Measurements from ENCODE around the gene C16orf54. TPM values are rescaled to one million over a fixed set of nuclear protein-coding genes. Genes with fewer than 3 reads are reported as not detected.
"Not testable (repeated sequence)": the region's sequence is repeated elsewhere in the genome, so short reads cannot be mapped to it uniquely, and the experiment has no call there.

The C16orf54 gene
- total RNA-seq, 1 donor, result not detected

DNA sequence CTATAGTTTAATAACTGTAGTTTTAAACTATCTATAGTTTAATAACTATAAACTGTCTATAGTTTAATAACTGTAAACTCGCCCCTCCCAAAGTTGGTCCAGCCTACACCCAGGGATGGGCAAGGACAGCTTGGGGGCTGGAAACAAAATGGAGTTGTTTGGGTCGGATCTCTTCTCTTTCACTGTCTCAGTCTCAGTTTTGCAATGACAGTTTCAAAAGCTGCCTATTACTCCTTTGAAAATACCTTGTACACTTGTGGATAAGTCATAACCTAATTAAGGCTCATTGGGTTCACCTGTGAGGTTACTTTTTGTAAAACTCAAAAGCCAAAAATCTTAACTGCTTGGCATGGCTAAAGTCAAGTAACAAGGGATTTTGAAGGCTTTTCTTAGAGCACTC is 31.4 kb downstream of the C16orf54 start:
- no peak overlapping the region for H3K4me3 ChIP-seq (ENCODE audit: low read depth, low read length)
- DNase-seq (ENCODE audit: low read depth), result no peak
- TF ChIP-seq, protein P1, sequence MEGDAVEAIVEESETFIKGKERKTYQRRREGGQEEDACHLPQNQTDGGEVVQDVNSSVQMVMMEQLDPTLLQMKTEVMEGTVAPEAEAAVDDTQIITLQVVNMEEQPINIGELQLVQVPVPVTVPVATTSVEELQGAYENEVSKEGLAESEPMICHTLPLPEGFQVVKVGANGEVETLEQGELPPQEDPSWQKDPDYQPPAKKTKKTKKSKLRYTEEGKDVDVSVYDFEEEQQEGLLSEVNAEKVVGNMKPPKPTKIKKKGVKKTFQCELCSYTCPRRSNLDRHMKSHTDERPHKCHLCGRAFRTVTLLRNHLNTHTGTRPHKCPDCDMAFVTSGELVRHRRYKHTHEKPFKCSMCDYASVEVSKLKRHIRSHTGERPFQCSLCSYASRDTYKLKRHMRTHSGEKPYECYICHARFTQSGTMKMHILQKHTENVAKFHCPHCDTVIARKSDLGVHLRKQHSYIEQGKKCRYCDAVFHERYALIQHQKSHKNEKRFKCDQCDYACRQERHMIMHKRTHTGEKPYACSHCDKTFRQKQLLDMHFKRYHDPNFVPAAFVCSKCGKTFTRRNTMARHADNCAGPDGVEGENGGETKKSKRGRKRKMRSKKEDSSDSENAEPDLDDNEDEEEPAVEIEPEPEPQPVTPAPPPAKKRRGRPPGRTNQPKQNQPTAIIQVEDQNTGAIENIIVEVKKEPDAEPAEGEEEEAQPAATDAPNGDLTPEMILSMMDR (IDR thresholded peaks at IDR 0.05; ENCODE audit: insufficient read depth, low read depth, low read length), result no peak

DNA sequence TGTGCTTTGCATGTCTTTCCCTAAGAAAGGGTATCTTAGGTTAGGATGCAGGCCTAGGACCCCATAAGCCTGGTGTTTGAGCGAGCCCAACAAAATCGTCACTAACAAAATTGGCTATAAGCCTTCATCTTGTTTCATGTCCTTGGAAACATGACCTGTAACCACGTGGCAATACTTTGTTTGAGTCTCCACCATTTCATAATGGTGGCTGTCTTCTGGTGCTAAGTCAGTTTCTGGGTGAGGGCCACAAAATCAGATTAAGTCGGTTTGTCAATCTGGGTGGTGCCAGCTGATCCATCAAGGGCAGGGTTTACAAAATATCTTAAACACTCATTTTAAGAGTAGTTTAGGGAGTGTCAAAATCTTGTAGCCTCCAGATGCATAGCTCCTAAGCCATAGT is 33.0 kb downstream of the C16orf54 start:
- DNase-seq (ENCODE audit: low read depth), result no peak
- TF ChIP-seq, protein P1 (IDR thresholded peaks at IDR 0.05; ENCODE audit: insufficient read depth, low read depth, low read length), result no peak
- H3K4me3 ChIP-seq (ENCODE audit: low read depth, low read length), result no peak overlapping the region

DNA sequence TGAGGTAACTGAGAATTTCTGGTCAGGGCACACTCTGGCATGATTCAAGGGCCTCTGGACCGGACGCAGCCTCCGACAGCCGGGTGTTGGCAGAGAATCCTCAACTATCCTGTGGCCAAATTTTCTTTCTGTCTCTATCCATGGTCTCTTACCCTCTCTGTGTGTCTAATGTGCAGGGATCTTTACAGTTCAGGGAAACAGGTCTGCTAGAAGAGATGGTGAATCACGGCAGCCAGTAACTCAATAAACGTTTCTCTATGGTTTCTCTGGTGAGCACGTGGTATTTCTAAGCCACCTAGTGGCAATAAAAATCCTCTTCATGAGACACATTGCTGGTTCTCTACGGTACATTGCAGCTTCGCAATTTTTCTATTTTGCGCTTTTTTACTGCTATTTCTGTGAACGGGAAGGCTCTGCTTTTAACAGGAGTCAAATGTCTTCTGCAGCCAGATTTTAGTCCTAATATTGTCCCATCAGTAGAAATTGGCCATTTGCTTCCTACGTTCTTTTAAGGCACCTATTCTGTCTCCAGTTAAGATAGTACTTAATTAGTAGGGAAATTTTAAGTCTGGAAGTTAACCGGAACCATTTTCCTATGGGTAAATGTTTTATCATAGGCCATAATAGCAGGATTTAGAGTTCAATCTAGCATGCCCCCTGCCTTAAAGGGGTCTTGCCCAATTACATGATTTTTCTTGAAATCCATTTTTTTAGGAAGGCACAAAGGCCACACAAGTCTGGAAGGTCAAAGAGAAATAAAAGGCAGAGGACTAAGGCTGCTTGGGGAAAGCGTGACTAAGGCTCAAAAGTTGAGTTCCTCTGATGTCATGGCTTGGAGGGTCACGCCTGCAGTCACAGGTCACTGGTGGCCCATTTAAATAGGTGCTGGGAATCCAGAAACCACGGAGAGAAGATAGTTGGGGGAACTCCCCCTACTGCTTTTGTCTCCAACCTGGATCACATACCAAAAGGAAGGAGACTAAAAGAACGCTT is 35.3 kb downstream of the C16orf54 start:
- H3K4me3 ChIP-seq (ENCODE audit: low read depth, low read length), result no peak overlapping the region
- DNase-seq (ENCODE audit: low read depth), result peak; percentile 79
- TF ChIP-seq, protein P1 (IDR thresholded peaks at IDR 0.05; ENCODE audit: insufficient read depth, low read depth, low read length), result peak; percentile 60

DNA sequence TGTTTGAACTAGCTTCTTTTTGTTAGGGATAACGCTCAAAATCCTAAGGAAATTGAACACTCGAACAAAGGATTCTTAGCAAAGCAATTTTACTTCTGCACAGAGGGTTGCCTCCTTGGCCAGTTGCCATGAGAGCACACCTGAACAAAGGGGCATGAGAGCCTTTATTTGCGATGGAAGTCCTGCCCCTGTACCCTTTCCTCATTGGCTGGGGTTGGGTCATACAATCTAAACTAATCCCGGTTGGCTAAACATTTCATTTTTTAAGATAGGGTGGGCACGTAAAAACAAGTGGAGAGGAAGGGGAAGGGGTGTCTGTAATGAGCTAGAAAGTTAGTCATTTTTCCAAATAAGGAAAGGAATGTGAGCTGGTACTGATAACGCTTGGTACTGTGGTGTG is 36.1 kb downstream of the C16orf54 start:
- DNase-seq (ENCODE audit: low read depth); H3K4me3 ChIP-seq (ENCODE audit: low read depth, low read length): not testable (repeated sequence)

DNA sequence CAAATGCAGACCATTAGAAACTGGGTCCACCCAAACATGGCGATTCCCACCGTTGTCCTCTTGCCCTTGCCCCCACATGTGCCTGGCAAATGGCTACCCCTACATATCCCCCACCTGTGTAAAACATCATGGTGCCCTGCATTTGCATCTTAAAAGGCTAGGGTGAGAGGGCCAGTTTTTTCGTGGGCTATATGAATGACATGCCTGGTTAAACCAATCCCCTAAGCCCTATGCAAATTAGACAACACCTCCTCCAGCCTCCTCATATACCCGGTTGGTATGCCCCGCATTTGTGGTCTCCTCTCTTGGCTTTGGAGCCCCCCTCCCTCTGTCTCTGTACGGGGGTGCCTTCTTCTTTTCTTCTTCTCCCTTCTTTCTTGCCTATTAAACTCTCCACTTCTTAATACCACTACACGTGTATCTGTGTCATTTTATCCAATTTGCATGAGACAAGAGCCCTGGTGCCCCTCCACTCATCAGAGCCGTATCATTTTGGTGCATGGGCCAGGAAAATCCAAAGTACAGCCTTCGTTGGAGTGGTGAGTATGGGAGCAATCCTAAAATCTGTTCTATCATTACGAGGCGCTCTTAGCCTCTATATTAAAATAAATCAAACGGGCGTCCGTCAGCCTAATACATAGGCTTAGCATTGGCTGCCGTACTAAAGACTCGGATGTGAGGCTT is 36.7 kb downstream of the C16orf54 start:
- no peak overlapping the region for H3K4me3 ChIP-seq (ENCODE audit: low read depth, low read length)
- TF ChIP-seq, protein P1 (IDR thresholded peaks at IDR 0.05; ENCODE audit: insufficient read depth, low read depth, low read length), result no peak
- no peak for DNase-seq (ENCODE audit: low read depth)

DNA sequence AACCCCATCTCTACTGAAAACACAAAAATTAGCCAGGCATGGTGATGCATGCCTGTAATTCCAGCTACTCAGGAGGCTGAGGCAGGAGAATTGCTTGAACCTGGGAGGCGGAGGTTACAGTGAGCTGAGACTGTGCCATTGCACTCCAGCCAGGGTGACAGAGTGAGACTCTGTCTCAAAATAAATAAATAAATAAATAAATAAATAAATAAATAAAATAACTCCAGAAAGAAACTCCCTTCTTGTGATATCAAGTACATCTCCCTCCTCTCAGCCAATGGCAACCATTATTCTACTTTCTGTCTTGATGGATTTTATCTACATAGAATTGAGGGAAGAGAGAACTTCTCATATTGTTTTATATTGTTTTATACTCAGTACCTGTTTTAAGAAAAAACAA is 38.6 kb downstream of the C16orf54 start:
- H3K4me3 ChIP-seq (ENCODE audit: low read depth, low read length); DNase-seq (ENCODE audit: low read depth): not testable (repeated sequence)

DNA sequence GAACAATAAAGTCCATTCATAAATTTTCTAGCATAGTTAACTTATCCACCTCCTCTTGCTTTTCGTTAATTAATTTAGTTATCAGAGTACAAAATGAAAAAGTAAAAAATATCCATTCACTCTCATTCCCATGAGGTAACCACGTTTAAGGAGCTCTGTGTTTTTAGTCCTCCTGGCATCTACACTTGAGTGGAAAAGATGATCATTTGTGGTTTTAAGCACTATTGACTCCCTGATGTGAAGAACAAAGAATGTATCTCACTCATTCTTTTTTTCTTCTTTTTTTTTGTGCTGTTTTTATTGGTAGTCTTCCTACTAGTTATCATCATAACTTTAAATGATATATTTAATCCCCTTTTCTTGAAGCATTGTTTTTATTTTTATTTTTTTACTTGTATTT is 40.8 kb downstream of the C16orf54 start:
- TF ChIP-seq, protein P1 (IDR thresholded peaks at IDR 0.05; ENCODE audit: insufficient read depth, low read depth, low read length), result no peak
- H3K4me3 ChIP-seq (ENCODE audit: low read depth, low read length), result no peak overlapping the region
- DNase-seq (ENCODE audit: low read depth), result no peak

All from fibroblast of villous mesenchyme (primary cell).